Lower lobe of right lung (tissue), 2 donors: ENCODE results near the gene POC1B. TPM values are rescaled to one million over a fixed set of nuclear protein-coding genes. Genes with fewer than 3 reads are reported as not detected.

ENCODE experiments used
- ATAC-seq, 2 donors: fragments of 200-7000 bp; cut with Tn5 transposase; one replicate each; pipeline ENCODE4 v1.9.1; 2020 to 2022; ENCODE audit warnings: mild to moderate bottlenecking in 2 of 2, moderate library complexity in 2 of 2
- DNase-seq: peaks from one replicate; pipeline ENCODE4 v3.0.0-alpha.2; 2020
- H3K27ac ChIP-seq: fragments of 200-600 bp; one replicate; pipeline ENCODE4 v1.8.0; 2022
- H3K27me3 ChIP-seq: fragments of 200-600 bp; one replicate; pipeline ENCODE4 v1.8.0; 2022; ENCODE audit warnings: low read depth
- H3K36me3 ChIP-seq: fragments of 200-600 bp; one replicate; pipeline ENCODE4 v1.8.0; 2022; ENCODE audit warnings: mild to moderate bottlenecking
- H3K4me1 ChIP-seq: fragments of 200-600 bp; one replicate; pipeline ENCODE4 v1.8.0; 2022
- H3K4me3 ChIP-seq: fragments of 200-600 bp; one replicate; pipeline ENCODE4 v1.8.0; 2022; ENCODE audit warnings: mild to moderate bottlenecking
- H3K9me3 ChIP-seq: fragments of 200-600 bp; one replicate; pipeline ENCODE4 v1.8.0; 2022
- intact Hi-C: fragments of 100-400 bp; cut with DNase I; formaldehyde crosslinking; loops from one replicate; pipeline ENCODE4 v1.11.0; 2022
- total RNA-seq: library from RNA; stranded (reverse); fragmentation: NEBNext Ultra II Directional; extraction: Animal tissue kit (Norgen Biotek cat#: 25700); gene quantifications from one replicate; pipeline ENCODE4 v1.2.1, GENCODE V29; 2021
- TF ChIP-seq, protein P1 (sequence below): fragments of 200-600 bp; IDR thresholded peaks from one replicate; pipeline ENCODE4 v1.8.0; 2022; ENCODE audit warnings: antibody characterized with exemption, mild to moderate bottlenecking
- donor health status: DM: no; HTN: yes; CAD: no; lungs with severe emphysema.

Gene POC1B
- total RNA-seq, 1 donor from 2014 or later = 15.5 TPM

DNA sequence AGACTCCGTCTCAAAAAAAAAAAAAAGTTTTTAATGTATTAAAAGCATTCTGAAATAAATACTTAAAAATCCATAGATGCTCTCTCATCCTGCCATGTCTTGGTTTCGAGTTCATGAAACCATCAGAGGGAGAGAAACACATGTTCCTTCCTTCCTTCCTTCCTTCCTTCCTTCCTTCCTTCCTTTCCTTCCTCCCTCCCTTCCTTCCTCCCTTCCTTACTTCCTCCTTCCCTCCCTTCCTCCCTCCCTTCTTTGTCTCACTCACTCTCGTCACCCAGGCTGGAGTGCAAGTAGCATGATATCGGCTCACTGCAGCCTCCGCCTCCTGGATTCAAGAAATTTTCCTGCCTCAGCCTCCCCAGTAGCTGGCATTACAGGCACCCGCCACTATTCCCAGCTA is 113.2 kb downstream of the POC1B start:
- no peaks in the 10 kb centered on the region for H3K27me3 ChIP-seq
- ATAC-seq = no peak
- H3K36me3 ChIP-seq = no peaks in the 10 kb centered on the region
- intact Hi-C loops = no loop called here
- no peaks in the 10 kb centered on the region for H3K4me1 ChIP-seq
- TF ChIP-seq, protein P1, sequence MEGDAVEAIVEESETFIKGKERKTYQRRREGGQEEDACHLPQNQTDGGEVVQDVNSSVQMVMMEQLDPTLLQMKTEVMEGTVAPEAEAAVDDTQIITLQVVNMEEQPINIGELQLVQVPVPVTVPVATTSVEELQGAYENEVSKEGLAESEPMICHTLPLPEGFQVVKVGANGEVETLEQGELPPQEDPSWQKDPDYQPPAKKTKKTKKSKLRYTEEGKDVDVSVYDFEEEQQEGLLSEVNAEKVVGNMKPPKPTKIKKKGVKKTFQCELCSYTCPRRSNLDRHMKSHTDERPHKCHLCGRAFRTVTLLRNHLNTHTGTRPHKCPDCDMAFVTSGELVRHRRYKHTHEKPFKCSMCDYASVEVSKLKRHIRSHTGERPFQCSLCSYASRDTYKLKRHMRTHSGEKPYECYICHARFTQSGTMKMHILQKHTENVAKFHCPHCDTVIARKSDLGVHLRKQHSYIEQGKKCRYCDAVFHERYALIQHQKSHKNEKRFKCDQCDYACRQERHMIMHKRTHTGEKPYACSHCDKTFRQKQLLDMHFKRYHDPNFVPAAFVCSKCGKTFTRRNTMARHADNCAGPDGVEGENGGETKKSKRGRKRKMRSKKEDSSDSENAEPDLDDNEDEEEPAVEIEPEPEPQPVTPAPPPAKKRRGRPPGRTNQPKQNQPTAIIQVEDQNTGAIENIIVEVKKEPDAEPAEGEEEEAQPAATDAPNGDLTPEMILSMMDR = no peak
- H3K9me3 ChIP-seq = no peaks in the 10 kb centered on the region
- H3K4me3 ChIP-seq = no peak overlapping the region
- DNase-seq = no peak
- no peak overlapping the region for H3K27ac ChIP-seq

DNA sequence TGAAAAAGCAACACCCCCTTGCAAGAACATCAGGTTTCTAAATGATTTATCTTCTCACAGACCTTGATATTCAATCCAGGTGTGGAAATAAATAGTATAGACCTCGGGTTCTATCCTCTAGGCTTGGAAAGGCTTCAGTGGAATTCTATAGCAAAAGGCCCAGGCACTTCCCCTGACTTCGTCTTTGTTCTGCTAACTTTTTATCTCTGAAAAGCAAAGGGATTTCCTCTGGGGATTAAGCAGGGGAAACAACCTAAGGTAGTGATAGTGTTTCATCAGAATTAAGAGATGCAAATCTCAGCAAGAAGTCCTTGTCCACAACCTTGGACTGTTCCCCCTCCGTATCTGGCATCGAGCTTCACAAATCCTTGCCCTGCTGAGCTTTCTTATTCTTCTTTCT is 114.0 kb downstream of the POC1B start:
- TF ChIP-seq, protein P1 = no peak
- no peaks in the 10 kb centered on the region for H3K9me3 ChIP-seq
- H3K27me3 ChIP-seq = no peaks in the 10 kb centered on the region
- ATAC-seq = no peak
- H3K4me3 ChIP-seq = no peak overlapping the region
- no peaks in the 10 kb centered on the region for H3K4me1 ChIP-seq
- no peak for DNase-seq
- no peak overlapping the region for H3K27ac ChIP-seq
- no peaks in the 10 kb centered on the region for H3K36me3 ChIP-seq
- intact Hi-C loops = no loop called here

- Histone ChIP-seq H3K27me3 (no peaks in the 10 kb centered on the region), H3K4me3 (no peak overlapping the region), H3K9me3 (no peaks in the 10 kb centered on the region), H3K36me3 (no peaks in the 10 kb centered on the region), H3K27ac (no peak overlapping the region), H3K4me1 (no peaks in the 10 kb centered on the region)
- DNase-seq (no peak), ATAC-seq (no peak)
- TF ChIP-seq, protein P1 = no peak
- intact Hi-C loops = no loop called here
Measured at GRCh38 chr12:89411234-89411633, 114.6 kb downstream of the POC1B start.

GRCh38 chr12:89405626-89406345 is 120.1 kb downstream of the POC1B start:
- TF ChIP-seq, protein P1 = no peak
- Histone ChIP-seq H3K4me3 (no peak overlapping the region), H3K4me1 (no peaks in the 10 kb centered on the region), H3K27me3 (no peaks in the 10 kb centered on the region), H3K27ac (no peak overlapping the region), H3K9me3 (no peaks in the 10 kb centered on the region), H3K36me3 (no peaks in the 10 kb centered on the region)
- no peak for ATAC-seq
- DNase-seq = no peak
- intact Hi-C loops = no loop called here

DNA sequence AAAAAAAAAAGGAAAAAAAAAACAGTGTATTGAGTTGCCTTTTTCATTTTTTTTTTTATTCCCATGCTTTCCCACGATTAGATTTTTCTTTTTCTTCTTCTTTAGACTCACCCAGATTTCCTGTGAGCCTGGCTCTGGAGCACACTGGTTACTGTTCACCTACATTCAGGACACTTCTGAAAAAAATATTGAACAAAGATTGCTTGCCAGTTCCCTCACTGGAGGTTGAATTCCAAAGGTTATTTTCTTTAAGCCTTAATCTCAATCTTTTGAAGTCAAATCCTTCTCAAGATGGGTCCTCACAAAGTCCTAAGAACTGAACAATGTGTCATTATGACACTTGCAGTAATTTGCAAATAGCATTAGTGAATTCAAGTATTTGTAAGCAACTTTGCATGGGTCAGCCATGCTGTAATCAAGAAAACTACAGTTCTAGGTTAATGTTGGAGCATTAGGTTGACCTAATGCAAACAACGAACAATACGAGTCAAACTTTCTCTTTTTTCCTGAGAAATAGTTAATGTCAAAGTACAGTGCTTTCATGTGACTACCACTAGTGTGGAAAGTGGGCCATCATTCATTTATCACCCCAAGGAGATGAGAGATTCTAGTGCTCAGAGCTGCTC is 124.3 kb downstream of the POC1B start:
- no peaks in the 10 kb centered on the region for H3K36me3 ChIP-seq
- no peak overlapping the region for H3K27ac ChIP-seq
- no peaks in the 10 kb centered on the region for H3K9me3 ChIP-seq
- intact Hi-C loops = no loop called here
- H3K4me3 ChIP-seq = no peak overlapping the region
- H3K4me1 ChIP-seq = peaks cover 11% of the 10 kb centered on the region
- DNase-seq (no peak), ATAC-seq (no peak)
- no peaks in the 10 kb centered on the region for H3K27me3 ChIP-seq
- TF ChIP-seq, protein P1 = no peak
